NCI-H2029 (cell line): ENCODE results near the gene THRB.
"Not testable (repeated sequence)": the region's sequence is repeated elsewhere in the genome, so short reads cannot be mapped to it uniquely, and the experiment has no call there.

ENCODE experiments used
- DNase-seq: peaks from one replicate; lab custom pipeline; 2025; lab: John Stamatoyannopoulos, UW

The THRB gene

DNA sequence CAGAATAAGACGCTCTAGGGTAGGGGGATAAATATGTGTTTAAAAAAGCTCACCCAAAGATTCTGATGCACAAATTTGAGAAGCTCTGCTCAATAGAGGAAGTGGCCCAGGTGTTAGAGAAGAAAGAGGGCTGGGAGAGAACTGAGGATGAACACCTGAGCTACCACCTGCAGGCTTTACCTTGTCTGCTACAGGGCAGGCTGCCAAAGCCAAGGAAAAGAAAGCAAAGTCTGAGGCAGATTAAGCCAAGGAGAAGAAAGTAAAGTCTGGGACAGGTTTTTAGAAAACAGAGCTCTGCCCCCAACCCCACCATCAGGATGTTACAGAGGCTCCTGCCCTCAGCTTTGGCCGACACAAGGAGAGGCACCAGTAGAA, 92.9 kb downstream of the THRB start:
- DNase-seq = no peak

DNA sequence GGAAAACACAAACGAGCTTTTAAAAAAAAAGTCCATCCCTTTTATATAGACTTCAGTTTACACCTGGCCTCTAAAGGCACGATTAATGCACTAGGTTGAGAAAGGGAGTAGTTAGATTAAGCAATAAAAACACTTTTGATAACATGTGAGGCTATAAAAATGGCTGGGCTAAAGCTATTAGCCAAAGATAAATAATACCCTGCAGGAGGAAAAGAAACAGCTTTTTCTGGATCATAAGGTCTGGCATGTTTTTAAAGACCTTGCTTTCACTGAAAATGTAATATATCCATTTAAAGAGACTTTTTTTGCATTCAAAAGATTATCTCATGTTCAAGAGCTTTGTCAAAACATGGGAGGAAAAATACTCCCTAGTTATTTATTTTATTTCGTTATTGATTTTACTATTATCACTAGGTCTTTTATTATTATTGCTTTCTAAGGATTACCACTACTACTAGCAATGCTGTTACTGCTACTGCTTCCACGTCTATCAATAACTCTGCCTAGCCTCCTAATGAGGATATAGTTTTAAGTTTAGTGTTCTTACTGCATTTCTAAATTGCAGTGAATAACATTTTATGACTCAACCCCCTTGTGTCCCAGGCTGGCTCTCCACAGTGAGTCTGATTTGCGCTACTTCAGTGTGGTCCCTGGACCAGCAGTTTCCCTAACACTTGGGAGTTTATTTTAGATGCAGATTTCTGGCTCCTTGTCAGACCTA, 93.4 kb downstream of the THRB start:
- DNase-seq = no peak

DNA sequence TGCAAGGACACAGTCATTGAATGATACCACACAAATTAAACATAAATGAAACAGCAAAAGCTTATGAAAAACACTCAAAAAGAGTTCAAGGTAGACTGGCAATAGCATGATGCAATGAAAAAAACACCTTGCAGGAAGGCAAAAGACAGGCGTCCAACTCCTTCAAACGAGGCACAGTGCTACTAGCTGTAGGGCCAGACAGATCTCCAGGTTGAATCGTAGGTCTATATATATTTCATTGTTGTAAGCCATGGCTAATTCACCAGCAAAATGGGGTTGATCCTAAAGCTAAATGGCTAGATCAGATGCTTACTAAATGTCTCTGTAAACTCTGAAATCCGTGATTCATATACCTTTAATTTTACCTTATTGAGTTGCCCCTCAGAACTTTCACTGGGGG, 94.2 kb downstream of the THRB start:
- DNase-seq = no peak

DNA sequence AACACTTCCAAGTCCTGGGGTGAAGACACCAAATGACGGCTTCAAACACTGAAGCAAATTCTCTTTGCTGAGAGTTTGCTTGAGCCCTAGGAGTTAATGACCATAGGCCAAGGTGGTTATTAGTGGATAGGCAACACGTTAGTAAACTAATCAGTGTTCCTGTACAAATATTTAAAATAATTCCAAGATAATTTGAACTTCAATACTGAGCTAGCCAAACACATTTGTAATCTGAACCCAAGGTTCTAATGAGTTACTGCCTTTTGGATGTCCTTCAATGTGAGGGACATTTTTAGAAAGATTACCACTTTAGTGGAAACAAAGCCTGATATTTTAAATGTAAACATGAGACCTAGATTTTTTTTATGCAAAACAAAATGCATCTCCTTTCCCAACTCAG, 94.6 kb downstream of the THRB start:
- no peak for DNase-seq

DNA sequence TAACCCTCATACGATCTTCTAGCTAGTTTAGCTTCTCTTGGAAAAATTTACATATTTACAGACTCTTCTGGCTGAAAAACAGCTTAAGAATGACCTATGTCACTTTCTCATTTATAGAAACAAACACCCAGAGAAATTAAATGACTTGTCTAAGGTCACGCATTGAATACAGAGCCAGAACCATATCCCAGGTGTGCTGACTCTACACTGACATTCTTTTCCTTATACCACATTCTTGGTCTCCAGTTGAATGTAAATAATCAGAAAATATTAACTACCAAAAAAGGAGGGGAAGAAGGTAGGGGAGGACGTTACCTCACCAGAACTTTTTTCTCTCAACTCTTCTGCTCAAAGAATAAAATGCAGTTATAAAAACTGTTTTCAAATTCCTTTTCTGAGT, 95.0 kb downstream of the THRB start:
- DNase-seq = no peak

DNA sequence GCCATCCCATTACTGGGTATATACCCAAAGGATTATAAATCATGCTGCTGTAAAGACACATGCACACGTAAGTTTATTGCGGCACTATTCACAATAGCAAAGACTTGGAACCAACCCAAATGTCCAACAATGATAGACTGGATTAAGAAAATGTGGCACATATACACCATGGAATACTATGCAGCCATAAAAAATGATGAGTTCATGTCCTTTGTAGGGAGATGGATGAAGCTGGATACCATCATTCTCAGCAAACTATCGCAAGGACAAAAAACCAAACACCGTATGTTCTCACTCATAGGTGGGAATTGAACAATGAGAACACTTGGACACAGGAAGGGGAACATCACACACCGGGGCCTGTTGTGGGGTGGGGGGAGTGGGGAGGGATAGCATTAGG, 95.9 kb downstream of the THRB start:
- DNase-seq = not testable (repeated sequence)

DNA sequence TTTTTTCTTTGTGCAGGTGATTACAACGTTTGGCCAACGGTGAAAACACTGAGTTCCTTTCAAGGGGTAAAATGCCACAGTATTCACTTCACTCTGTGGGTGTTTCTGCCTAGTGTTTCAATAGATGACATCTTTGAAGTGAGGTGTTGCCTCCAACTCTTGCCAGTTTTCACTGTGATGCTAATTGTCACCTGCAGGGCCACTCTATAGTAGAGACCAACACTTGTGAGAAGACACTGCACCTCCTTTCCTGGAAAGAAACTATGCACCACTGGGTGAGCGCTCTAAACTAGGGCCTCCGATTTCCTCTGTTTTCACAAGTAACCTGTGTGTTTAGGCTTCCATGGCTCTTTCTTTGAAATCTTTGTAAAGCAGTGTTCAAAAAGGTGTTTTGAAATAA, 98.3 kb downstream of the THRB start:
- no peak for DNase-seq

DNA sequence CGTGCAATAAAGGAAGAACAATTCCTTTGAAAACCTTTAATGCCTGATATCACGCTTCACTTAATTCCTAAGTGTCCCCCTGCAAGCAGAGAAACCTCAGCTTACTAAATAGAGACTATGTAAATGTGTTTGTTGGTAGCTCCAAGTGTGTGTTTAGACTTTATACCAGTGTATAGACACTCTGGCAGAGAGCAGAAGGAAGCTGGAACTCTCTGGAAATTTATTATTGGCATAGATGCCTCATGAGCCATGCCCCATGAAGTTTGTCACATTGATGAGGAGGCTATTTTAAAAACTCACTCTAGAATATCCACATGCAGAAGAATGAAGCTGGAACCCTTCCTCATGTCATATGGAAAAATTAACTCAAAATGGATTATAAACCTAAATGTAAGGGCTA, 99.9 kb downstream of the THRB start:
- DNase-seq = no peak

DNA sequence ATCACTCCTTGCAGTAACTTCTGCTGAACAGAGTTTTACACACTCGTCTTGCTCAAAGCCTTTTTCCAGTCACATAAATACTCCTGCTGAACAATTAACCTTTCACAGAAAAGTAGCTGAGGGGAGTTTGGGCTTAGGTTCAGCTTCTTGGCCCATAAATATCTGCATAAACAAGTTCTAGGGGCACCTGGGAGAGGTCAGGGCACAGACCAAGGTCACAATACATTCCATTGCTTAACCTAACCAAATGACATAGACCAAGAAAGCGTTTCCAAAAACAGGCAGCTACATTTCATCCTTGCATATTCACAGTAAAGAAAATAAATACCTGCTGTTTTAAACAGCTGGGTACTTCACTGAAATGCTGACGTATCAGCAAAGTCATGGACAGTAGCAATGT, 101.3 kb downstream of the THRB start:
- DNase-seq = no peak

DNA sequence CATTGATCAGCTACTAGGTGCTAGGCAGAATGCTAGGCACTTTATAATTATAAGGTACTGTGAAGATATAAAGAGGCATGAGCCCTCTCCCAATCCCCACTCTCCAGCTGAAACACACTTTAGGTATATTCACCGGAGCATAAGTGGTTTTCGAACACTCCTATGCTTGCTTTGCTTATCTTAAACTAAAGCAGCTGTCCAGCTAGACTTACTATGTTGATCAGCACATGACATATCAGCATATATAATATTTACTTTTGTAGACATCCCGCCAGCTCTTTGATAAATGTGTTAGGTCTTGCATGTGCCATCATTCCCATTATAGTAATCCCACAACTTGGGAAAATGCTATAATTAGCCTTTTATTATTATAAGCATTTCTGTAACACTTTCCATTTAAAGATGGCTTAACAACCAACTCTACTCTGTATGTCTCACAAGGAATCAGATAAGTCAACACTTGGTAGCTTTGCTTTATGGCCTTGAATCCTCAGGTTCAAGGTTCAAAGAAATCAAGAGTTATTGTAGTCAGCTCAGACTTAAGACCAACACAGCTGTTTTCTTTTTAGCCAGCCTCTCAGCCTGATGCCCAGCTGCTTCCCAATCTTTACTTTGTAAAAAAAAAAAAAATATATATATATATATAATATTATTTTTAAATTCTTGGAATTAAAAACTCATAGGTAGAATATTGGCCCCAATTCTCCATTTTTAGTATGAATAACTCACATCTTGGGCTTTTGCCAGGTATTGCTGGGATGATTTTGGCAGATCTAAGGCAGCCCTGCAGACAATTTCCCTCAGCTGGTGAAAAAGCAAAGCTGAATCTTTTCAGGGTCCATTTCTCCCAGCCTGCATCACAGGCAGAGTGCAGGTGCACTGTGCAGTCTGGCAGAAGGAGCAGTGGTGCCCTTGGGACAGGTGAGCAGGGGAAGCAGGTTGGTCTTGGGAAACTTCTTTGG, 104.2 kb downstream of the THRB start:
- DNase-seq = no peak

DNA sequence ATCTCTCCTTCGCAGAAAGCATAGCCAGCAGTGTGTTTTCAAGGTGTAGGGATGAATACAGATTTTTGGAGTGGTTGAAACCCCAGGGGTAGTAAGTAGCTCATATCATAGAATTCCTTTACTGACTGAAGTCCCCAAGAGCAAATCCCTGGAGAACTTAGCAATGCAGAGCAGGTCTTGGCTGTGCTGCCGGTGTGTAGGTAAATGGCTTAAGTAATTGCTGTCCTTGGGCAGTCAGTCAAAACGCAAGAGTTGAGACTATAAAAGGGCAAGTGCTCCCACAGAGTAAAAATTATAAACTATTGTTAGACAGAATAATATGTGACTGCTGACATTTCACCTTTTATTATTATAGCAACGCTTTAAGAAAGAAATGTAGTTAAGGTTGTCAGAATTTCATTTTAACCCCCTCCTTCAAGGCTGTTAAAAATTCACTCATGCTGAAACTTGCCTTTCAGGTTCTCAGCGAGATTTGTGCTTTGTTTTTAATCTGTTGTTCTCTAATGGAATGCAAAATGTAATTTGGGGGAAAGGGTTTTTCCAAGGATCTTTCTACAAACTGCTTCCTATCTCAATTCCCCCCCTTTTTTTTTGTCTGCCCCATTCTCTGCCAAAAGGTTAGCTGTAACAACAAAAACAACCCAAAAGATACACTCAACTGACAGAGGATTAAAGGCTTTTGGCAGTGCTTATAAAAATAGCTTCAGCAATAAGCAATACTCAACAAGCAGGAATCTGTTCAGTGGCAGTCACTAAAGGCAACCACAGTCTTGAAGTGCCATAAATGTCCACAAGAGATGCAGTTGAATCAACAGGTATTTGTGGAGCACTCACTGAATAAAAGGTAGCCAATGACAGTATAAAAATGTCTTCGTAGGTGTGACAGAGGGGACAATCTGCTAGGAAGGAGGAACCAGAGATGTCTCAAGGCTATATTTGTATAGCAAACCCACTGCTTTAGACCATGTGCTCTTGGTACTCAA, 105.3 kb downstream of the THRB start:
- DNase-seq = no peak

DNA sequence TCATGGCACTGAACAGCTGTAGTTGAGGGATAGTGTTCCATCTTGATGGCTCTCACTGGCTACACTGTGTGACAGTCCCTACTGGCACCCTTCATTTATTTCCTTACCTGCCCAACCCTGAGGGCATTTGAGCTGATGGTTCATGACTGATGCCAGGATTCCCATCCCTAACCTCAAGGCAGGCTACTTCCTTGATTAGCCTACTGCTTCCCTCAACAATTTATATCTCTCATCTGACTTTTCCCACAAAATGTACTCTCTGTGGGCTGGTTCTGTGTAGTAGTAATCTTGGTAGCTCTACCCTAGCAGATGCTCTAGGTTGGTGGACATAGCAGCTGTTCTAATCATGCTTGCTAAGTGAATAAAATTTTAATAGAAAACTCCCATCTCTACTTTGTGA, 106.0 kb downstream of the THRB start:
- DNase-seq = no peak

DNA sequence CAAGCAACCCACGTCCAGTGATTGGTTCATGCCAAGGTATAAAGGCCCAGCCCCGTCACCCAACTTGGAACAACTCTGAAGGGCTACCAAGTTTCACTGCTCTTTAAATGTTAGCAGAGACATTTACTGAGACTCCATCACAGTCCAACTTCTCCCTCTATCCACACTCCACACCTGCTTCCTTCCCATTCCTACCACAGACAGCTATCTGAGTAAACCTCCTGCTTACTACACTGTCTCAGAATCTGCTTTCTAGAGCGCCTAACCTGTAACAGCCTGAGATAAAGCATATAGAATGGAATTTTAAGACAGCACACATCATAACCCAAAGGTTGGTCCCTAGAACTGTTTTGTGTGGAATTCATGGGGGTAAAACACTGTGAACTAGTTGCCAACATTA, 106.5 kb downstream of the THRB start:
- DNase-seq = no peak

DNA sequence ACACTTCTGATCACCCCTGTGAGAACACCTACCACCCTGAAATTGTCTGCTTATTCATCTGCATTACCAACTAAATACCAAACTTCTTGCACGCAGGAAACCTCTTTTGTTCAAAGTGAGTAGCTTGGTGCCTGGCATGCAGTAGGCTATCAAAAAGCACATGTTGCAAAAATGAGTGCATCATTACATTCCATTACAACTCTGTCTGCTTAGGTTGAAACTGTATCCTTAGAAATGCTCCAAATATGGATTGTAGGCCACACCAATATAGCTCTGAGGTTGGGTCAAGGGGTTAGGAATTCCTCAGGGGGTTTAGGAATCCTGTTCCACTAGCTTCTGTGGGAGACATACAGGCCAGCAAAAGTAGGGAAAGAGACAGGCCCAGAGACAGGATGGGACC, 107.2 kb downstream of the THRB start:
- no peak for DNase-seq

DNA sequence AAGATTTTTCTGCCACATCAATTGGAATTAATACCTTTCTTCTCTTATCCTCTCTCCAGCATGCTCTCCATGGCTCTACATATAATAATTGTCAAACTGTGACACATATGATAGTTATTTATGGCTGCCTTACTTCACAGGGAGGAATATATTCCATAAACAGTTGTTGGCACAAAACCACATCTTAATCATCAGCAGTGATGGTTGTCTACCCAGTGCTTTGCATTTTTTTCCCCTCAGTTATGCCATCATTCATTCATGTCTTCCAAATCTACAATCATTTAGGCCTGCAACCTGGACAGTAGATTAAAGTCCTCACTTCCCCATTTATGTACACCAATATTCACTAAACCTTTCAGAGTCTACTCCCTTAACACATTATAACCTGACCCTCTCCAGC, 107.7 kb downstream of the THRB start:
- DNase-seq = no peak

DNA sequence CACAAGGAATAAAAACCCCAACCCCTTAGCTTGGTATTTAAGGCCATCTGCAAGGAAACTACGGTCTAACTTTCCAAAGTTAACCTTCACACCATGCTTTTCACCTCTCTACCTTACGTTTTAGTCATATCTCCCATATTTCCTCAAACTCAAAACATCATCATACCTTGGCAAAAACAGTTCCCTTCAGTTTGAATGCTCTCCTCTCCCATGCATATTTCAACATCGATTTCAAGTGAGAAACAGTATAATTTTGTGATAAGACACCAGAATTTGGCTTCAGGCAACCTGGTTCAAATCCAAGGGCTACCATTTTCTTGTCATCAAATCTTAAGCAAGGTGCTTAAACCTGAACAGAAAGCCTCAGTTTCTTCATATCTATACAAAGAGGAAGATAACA, 108.2 kb downstream of the THRB start:
- DNase-seq = no peak

DNA sequence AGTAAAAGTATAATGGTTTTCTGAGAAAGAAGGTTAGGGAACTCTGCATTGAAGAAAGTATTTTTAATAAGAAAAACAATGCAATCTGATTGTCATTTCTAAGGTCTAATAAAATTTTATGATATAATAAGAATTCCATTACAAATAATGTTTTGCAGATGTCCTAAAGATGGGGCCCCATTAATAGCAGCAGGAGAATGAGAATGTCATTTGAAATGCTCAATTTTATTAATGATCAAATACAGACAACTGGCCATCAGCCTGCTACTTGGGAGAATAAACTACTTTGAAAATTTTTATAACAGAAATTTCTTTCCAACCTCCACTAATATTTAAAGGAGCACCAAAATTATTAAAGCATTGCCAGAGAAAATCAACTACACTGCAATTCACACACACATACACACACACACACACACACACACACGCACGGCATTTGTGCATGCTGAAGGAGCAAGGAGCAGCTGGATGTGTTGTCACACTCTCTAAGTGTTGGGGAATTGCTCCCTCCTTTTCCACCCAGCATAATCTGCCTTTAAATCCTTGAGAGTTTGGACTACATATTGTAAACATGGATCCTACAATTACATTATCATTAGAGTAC, 109.5 kb downstream of the THRB start:
- DNase-seq = no peak

DNA sequence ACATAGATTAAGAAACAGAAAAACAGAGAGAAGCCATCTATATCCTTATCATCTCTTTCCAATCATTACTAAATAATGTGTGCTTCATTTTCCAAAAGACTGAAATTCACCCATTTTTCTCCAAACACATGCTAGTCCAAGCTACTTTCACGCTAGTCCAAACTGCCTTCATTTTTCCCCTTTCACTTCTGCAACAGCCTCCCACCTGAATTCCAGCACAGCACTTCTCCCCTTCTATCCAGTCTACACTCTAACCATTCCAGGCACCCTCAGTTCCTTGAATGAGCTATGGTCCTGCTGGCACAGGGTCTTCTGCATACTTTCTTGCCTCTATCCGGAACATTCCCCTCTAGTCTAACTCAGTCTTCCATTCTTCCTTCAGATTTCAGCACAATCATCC, 112.0 kb downstream of the THRB start:
- no peak for DNase-seq

DNA sequence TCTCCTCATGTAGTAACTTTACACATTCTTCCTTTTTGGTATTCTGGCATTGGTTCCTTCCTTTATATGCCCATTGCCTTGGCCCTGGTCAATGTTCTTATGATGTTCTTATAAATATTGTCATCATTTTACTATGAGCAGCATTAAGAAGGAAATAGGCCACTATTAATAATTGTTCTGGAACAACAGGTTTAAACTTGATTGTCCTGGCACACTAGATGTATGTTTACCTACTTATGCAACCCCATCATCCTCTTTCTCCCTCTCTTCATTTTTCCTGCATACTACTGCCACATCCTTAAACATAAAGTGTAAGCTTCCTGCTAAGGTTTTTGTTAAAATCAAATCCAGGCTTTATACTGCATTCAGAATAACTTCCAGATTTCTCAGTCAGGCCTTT, 114.7 kb downstream of the THRB start:
- no peak for DNase-seq

DNA sequence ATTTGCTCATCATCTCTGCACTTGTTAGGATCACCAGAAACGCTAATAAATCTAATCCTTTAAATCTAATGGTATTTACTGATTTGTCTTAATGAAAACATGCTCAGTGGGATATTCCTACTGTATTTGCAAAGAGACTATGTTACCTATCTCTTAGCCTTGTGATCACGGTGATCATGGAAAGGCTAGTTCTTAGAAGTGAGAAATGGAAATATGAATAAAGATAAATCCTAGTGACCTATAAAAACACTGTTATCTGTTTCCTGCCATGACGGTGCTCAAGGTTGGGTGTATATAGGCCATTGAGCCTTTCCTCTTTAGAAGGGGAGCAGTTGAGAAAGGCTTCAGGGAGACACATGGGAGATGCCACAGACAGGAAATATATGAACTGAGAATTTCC, 116.3 kb downstream of the THRB start:
- no peak for DNase-seq

DNA sequence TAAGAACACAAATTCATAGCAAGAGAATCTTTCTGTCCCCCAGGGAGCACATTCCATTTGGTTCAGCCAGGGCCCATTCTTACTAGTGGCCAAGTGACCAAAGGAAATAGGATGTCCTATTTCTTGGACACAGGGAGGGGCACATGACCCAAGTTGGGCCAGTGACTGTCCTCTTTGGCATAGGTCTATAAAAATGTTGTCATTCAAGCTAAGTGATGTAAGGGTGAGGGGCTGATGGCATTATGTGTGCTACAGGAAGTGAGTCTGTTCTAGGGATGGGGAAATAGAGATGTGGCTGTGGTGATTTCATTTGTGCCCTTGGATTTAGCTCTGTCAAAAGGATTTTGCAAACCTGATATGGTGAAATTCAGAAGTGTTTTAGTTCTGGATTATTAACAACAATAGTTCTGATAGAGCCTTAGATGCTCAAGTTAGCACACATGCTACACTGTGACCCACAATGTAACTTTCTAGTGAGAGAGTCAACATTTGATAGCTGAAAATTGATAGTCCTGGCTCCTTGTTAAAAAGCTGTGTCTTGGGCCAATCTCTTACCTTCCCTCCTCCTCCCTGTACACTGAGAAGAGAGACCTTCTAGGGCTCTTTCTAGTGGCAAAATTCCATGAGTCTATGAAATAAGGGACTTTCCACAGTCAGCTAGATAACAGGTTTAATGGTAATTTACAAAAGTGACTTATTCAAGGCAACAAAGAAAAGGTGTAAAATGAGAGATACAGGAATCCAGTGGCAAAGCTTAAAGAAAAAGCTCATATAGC, 117.2 kb downstream of the THRB start:
- DNase-seq = no peak
